ENCODE data around the gene HPSE2. TPM values are rescaled to one million over a fixed set of nuclear protein-coding genes. Genes with fewer than 3 reads are reported as not detected.

The HPSE2 gene
- total and polyA plus RNA-seq, 3 experiments from 2014 or later, result 0.07 to 1.2 TPM; not detected in 1

DNA sequence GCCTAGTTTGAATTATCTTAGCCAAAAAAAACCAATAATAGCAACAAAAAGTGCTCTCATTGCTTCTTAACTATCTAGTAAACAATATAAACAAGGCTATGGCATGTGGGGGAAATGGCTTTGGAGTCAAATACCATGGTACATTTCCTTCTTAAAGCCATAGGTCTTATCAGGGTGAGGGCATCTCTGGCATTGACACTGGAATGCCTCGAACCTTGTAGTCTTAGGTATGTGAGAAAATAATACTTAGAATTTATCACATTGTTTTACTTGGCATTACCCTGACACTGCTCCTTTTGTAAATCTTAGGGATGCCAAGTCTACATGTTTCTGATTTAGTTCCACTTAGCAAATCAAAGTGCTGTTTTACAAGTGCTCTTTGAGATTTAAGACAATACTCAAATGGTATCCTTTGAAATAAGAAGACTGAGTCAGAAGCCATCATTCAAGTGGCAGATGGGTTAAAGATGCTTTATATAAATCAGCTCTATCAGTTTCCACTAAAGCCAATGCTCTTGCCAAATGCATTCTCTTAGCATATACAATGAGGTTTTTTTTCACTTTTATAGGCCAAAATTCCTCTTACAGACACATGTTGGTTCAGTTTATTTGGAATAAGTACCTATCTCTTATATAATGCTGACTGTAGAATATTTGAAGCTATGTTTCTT, 155.2 kb downstream of the HPSE2 start:
- DNase-seq, result no peak
- no peaks in the 10 kb centered on the region for H3K36me3 Mint-ChIP-seq
- no peaks in the 10 kb centered on the region for H3K4me1 ChIP-seq (ENCODE audit: insufficient read depth, low read length)
- ChIA-PET POLR2A (no interaction called here), CTCF (no interaction called here)
- no peaks in the 10 kb centered on the region for H3K36me3 ChIP-seq (ENCODE audit: insufficient read depth, low read length)
- H3K27me3 Mint-ChIP-seq, result peaks cover 0 to 6% of the 10 kb centered on the region in 2 donors
- no peak overlapping the region for H3K4me3 ChIP-seq (ENCODE audit: low read length)
- no peak overlapping the region for H3K27ac Mint-ChIP-seq
- H3K27me3 ChIP-seq (ENCODE audit: insufficient read depth, low read length, poor library complexity, severe bottlenecking), result no peaks in the 10 kb centered on the region
- H3K4me3 Mint-ChIP-seq, result no peak overlapping the region
- H3K9me3 ChIP-seq (ENCODE audit: low read length), result no peaks in the 10 kb centered on the region
- H3K9me3 Mint-ChIP-seq, result peaks cover 0 to 4% (median 0%) of the 10 kb centered on the region in 5 donors
- H3K4me1 Mint-ChIP-seq, result no peaks in the 10 kb centered on the region
- H3K27ac ChIP-seq (ENCODE audit: low read depth, low read length), result no peak overlapping the region

DNA sequence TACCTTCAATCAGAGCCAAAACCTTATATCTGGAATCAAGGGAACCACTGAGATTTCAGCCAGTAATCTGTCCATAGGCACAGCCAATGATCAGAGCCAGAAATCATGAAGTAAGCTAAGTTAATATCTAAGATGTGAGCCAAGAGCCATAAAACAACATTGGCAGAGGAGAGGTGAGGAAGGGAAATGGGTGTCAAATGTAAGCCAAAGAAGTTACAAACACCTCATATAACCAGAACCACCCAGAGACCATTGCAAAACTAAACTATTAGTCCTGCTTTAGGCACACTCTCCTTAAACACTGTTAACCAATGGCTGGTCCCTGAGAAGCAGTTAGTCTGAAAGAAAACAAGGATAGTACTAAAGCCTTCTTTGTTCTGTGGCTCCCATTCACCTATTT, 173.1 kb downstream of the HPSE2 start:
- no peak overlapping the region for H3K4me3 Mint-ChIP-seq
- Histone ChIP-seq H3K27me3 (ENCODE audit: insufficient read depth, low read length, poor library complexity, severe bottlenecking) (no peaks in the 10 kb centered on the region), H3K9me3 (ENCODE audit: low read length) (no peaks in the 10 kb centered on the region), H3K4me1 (ENCODE audit: insufficient read depth, low read length) (no peaks in the 10 kb centered on the region), H3K27ac (ENCODE audit: low read depth, low read length) (no peak overlapping the region), H3K36me3 (ENCODE audit: insufficient read depth, low read length) (no peaks in the 10 kb centered on the region), H3K4me3 (ENCODE audit: low read length) (no peak overlapping the region)
- H3K27ac Mint-ChIP-seq, result no peak overlapping the region
- H3K4me1 Mint-ChIP-seq, result no peaks in the 10 kb centered on the region
- DNase-seq, result no peak
- ChIA-PET POLR2A (no interaction called here), CTCF (no interaction called here)
- no peaks in the 10 kb centered on the region for H3K36me3 Mint-ChIP-seq
- no peaks in the 10 kb centered on the region for H3K27me3 Mint-ChIP-seq
- peaks cover 0 to 5% (median 0%) of the 10 kb centered on the region in 5 donors for H3K9me3 Mint-ChIP-seq

GRCh38 chr10:99058762-99059161, 176.9 kb downstream of the HPSE2 start:
- Histone ChIP-seq H3K27ac (ENCODE audit: low read depth, low read length) (no peak overlapping the region), H3K36me3 (ENCODE audit: insufficient read depth, low read length) (no peaks in the 10 kb centered on the region), H3K9me3 (ENCODE audit: low read length) (no peaks in the 10 kb centered on the region), H3K4me1 (ENCODE audit: insufficient read depth, low read length) (no peaks in the 10 kb centered on the region), H3K4me3 (ENCODE audit: low read length) (no peak overlapping the region), H3K27me3 (ENCODE audit: insufficient read depth, low read length, poor library complexity, severe bottlenecking) (no peaks in the 10 kb centered on the region)
- no peak overlapping the region for H3K27ac Mint-ChIP-seq
- ChIA-PET CTCF (no interaction called here), POLR2A (no interaction called here)
- H3K4me3 Mint-ChIP-seq, result no peak overlapping the region
- no peaks in the 10 kb centered on the region for H3K36me3 Mint-ChIP-seq
- peaks cover 0 to 5% (median 0%) of the 10 kb centered on the region in 5 donors for H3K9me3 Mint-ChIP-seq
- DNase-seq, result no peak
- H3K4me1 Mint-ChIP-seq, result no peaks in the 10 kb centered on the region
- peaks cover 0 to 2% of the 10 kb centered on the region in 2 donors for H3K27me3 Mint-ChIP-seq

GRCh38 chr10:99057936-99058690, 177.5 kb downstream of the HPSE2 start:
- Histone ChIP-seq H3K27ac (ENCODE audit: low read depth, low read length) (no peak overlapping the region), H3K4me3 (ENCODE audit: low read length) (no peak overlapping the region), H3K36me3 (ENCODE audit: insufficient read depth, low read length) (no peaks in the 10 kb centered on the region), H3K27me3 (ENCODE audit: insufficient read depth, low read length, poor library complexity, severe bottlenecking) (no peaks in the 10 kb centered on the region), H3K9me3 (ENCODE audit: low read length) (no peaks in the 10 kb centered on the region), H3K4me1 (ENCODE audit: insufficient read depth, low read length) (no peaks in the 10 kb centered on the region)
- H3K27ac Mint-ChIP-seq, result no peak overlapping the region
- H3K4me1 Mint-ChIP-seq, result no peaks in the 10 kb centered on the region
- H3K36me3 Mint-ChIP-seq, result no peaks in the 10 kb centered on the region
- peaks cover 0 to 5% (median 0%) of the 10 kb centered on the region in 5 donors for H3K9me3 Mint-ChIP-seq
- ChIA-PET CTCF (no interaction called here), POLR2A (no interaction called here)
- peaks cover 0 to 3% of the 10 kb centered on the region in 2 donors for H3K27me3 Mint-ChIP-seq
- H3K4me3 Mint-ChIP-seq, result no peak overlapping the region
- no peak for DNase-seq

DNA sequence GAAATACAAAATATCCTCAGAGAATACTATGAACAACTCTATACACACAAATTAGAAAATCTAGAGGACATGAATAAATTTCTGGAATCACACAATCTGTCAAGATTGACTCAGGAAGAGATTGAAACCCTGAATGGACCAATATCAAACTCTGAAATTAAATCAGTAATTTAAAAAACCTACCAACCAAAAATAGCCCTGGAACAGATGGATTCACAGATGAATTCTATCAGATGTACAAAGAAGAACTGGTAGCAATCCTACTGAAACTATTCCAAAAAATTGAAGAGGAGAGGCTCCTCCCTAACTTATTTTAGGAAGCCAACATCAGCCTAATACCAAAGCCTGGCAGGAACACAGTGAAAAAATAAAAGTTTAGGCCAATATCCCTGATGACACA, 190.0 kb downstream of the HPSE2 start:
- no peaks in the 10 kb centered on the region for H3K27me3 Mint-ChIP-seq
- ChIA-PET POLR2A (no interaction called here), CTCF (no interaction called here)
- Histone ChIP-seq H3K4me1 (ENCODE audit: insufficient read depth, low read length) (no peaks in the 10 kb centered on the region), H3K27ac (ENCODE audit: low read depth, low read length) (no peak overlapping the region), H3K4me3 (ENCODE audit: low read length) (no peak overlapping the region), H3K36me3 (ENCODE audit: insufficient read depth, low read length) (no peaks in the 10 kb centered on the region), H3K27me3 (ENCODE audit: insufficient read depth, low read length, poor library complexity, severe bottlenecking) (no peaks in the 10 kb centered on the region), H3K9me3 (ENCODE audit: low read length) (no peaks in the 10 kb centered on the region)
- no peaks in the 10 kb centered on the region for H3K4me1 Mint-ChIP-seq
- DNase-seq, result no peak
- H3K36me3 Mint-ChIP-seq, result no peaks in the 10 kb centered on the region
- H3K4me3 Mint-ChIP-seq, result no peak overlapping the region
- H3K27ac Mint-ChIP-seq, result no peak overlapping the region
- peaks cover 0 to 29% (median 4%) of the 10 kb centered on the region in 5 donors for H3K9me3 Mint-ChIP-seq

GRCh38 chr10:99042051-99042771, 193.4 kb downstream of the HPSE2 start:
- H3K4me3 ChIP-seq (ENCODE audit: low read length), result no peak overlapping the region
- no peaks in the 10 kb centered on the region for H3K36me3 ChIP-seq (ENCODE audit: insufficient read depth, low read length)
- no peaks in the 10 kb centered on the region for H3K4me1 ChIP-seq (ENCODE audit: insufficient read depth, low read length)
- Mint-ChIP-seq H3K27me3 (no peaks in the 10 kb centered on the region), H3K4me3 (no peak overlapping the region), H3K4me1 (no peaks in the 10 kb centered on the region), H3K27ac (no peak overlapping the region), H3K36me3 (no peaks in the 10 kb centered on the region), H3K9me3 (peaks cover 0 to 27% (median 4%) of the 10 kb centered on the region in 5 donors)
- CTCF ChIA-PET, result no interaction called here
- no peaks in the 10 kb centered on the region for H3K27me3 ChIP-seq (ENCODE audit: insufficient read depth, low read length, poor library complexity, severe bottlenecking)
- no peaks in the 10 kb centered on the region for H3K9me3 ChIP-seq (ENCODE audit: low read length)
- H3K27ac ChIP-seq (ENCODE audit: low read depth, low read length), result no peak overlapping the region
- POLR2A ChIA-PET, result no interaction called here
- DNase-seq, result no peak

DNA sequence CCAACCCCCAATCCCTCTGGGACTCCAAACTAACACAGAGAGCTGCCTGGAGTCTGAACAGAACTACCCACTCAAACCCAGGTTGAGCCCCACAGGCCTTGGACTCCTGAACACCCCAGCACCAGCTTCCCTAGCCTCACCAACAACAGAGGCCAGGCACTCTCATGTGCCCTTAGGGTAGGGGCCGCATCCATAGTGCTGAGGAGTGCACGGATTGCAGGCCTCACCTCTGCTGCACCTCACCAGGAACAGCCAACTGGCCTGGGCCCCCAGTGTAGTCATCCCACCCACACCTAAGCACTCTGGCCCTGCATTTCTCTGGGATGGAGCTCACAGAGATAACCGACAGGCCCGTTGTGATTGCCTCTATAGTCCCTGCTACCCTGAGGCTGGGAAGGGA, 194.2 kb downstream of the HPSE2 start:
- ChIA-PET POLR2A (no interaction called here), CTCF (no interaction called here)
- Histone ChIP-seq H3K27ac (ENCODE audit: low read depth, low read length) (no peak overlapping the region), H3K4me1 (ENCODE audit: insufficient read depth, low read length) (no peaks in the 10 kb centered on the region), H3K9me3 (ENCODE audit: low read length) (no peaks in the 10 kb centered on the region), H3K27me3 (ENCODE audit: insufficient read depth, low read length, poor library complexity, severe bottlenecking) (no peaks in the 10 kb centered on the region), H3K4me3 (ENCODE audit: low read length) (no peak overlapping the region), H3K36me3 (ENCODE audit: insufficient read depth, low read length) (no peaks in the 10 kb centered on the region)
- no peaks in the 10 kb centered on the region for H3K36me3 Mint-ChIP-seq
- no peak overlapping the region for H3K27ac Mint-ChIP-seq
- no peak for DNase-seq
- no peak overlapping the region for H3K4me3 Mint-ChIP-seq
- peaks cover 0 to 24% (median 3%) of the 10 kb centered on the region in 5 donors for H3K9me3 Mint-ChIP-seq
- no peaks in the 10 kb centered on the region for H3K4me1 Mint-ChIP-seq
- no peaks in the 10 kb centered on the region for H3K27me3 Mint-ChIP-seq

- Mint-ChIP-seq H3K4me3 (no peak overlapping the region), H3K36me3 (no peaks in the 10 kb centered on the region), H3K27ac (no peak overlapping the region), H3K4me1 (no peaks in the 10 kb centered on the region), H3K27me3 (no peaks in the 10 kb centered on the region), H3K9me3 (peaks cover 0 to 5% (median 2%) of the 10 kb centered on the region in 5 donors)
- ChIA-PET CTCF (no interaction called here), POLR2A (no interaction called here)
- Histone ChIP-seq H3K4me3 (ENCODE audit: low read length) (no peak overlapping the region), H3K9me3 (ENCODE audit: low read length) (no peaks in the 10 kb centered on the region), H3K27me3 (ENCODE audit: insufficient read depth, low read length, poor library complexity, severe bottlenecking) (no peaks in the 10 kb centered on the region), H3K36me3 (ENCODE audit: insufficient read depth, low read length) (no peaks in the 10 kb centered on the region), H3K27ac (ENCODE audit: low read depth, low read length) (no peak overlapping the region), H3K4me1 (ENCODE audit: insufficient read depth, low read length) (no peaks in the 10 kb centered on the region)
- no peak for DNase-seq
These were observed 221.8 kb downstream of the HPSE2 start for GRCh38 chr10:99013885-99014284.
